Ishikawa (cell line): Measurements from ENCODE around the gene A3GALT2.

ENCODE experiments used
- CEBPB ChIP-seq: IDR thresholded peaks from 2 replicates; pipeline ENCODE4 v1.6.1; 2012
- CREB1 ChIP-seq: IDR thresholded peaks from 2 replicates; pipeline ENCODE4 v1.6.1; 2012; ENCODE audit warnings: low read depth
- EGR1 ChIP-seq: IDR thresholded peaks from 2 replicates; pipeline ENCODE4 v1.6.1; 2012
- EP300 ChIP-seq: IDR thresholded peaks from 2 replicates; pipeline ENCODE4 v1.6.1; 2012; ENCODE audit warnings: borderline replicate concordance
- FOXM1 ChIP-seq: IDR thresholded peaks from 2 replicates; pipeline ENCODE4 v1.6.1; 2012; ENCODE audit warnings: low read depth, borderline replicate concordance
- MAX ChIP-seq: IDR thresholded peaks from 2 replicates; pipeline ENCODE4 v1.6.1; 2012
- NFIC ChIP-seq: IDR thresholded peaks from 2 replicates; pipeline ENCODE4 v1.6.1; 2012
- RAD21 ChIP-seq: IDR thresholded peaks from 2 replicates; pipeline ENCODE4 v1.6.1; 2012; ENCODE audit warnings: low read depth
- REST ChIP-seq: IDR thresholded peaks from 2 replicates; pipeline ENCODE4 v1.6.1; 2012; ENCODE audit warnings: low read depth, mild to moderate bottlenecking
- TAF1 ChIP-seq: IDR thresholded peaks from 2 replicates; pipeline ENCODE4 v1.6.1; 2012; ENCODE audit warnings: low read depth, mild to moderate bottlenecking
- TCF12 ChIP-seq: IDR thresholded peaks from 2 replicates; pipeline ENCODE4 v1.6.1; 2012; ENCODE audit warnings: low read depth
- TEAD4 ChIP-seq: IDR thresholded peaks from 2 replicates; pipeline ENCODE4 v1.6.1; 2012
- USF1 ChIP-seq: IDR thresholded peaks from 2 replicates; pipeline ENCODE4 v1.6.1; 2012
- YY1 ChIP-seq: IDR thresholded peaks from 2 replicates; pipeline ENCODE4 v1.6.1; 2012; ENCODE audit warnings: low read depth
- ZBTB7A ChIP-seq: IDR thresholded peaks from 2 replicates; pipeline ENCODE4 v1.6.1; 2012; ENCODE audit warnings: low read depth

A3GALT2 gene

GRCh38 chr1:33366762-33367484, 46.0 kb upstream of the A3GALT2 start:
- TF ChIP-seq USF1: no peak

GRCh38 chr1:33365560-33365997, 44.7 kb upstream of the A3GALT2 start:
- TF ChIP-seq CREB1: no peak
- TF ChIP-seq EGR1: no peak
- TF ChIP-seq ZBTB7A: no peak
- TF ChIP-seq CEBPB: no peak
- TF ChIP-seq REST: no peak
- no peak for TF ChIP-seq TCF12
- TF ChIP-seq RAD21: no peak
- TF ChIP-seq TEAD4: no peak
- TF ChIP-seq MAX: no peak
- no peak for TF ChIP-seq YY1
- TF ChIP-seq EP300: no peak

- TF ChIP-seq CREB1: no peak
These were observed 43.6 kb upstream of the A3GALT2 start for GRCh38 chr1:33364565-33364918.

- TF ChIP-seq CREB1 (no peak), ZBTB7A (no peak), YY1 (no peak), TCF12 (no peak)
These were observed 42.6 kb upstream of the A3GALT2 start for GRCh38 chr1:33363470-33363861.

- no peak for TF ChIP-seq MAX
- no peak for TF ChIP-seq USF1
- TF ChIP-seq EP300: no peak
- TF ChIP-seq ZBTB7A: no peak
- no peak for TF ChIP-seq TAF1
- TF ChIP-seq TCF12: no peak
- no peak for TF ChIP-seq REST
- TF ChIP-seq YY1: no peak
- no peak for TF ChIP-seq NFIC
- no peak for TF ChIP-seq EGR1
These were observed 42.1 kb upstream of the A3GALT2 start for GRCh38 chr1:33363021-33363420.

GRCh38 chr1:33361532-33362235, 40.8 kb upstream of the A3GALT2 start:
- TF ChIP-seq USF1 (no peak), YY1 (no peak), TEAD4 (no peak), CREB1 (no peak), EGR1 (no peak), CEBPB (no peak), REST (no peak), ZBTB7A (no peak), EP300 (no peak), TAF1 (no peak), FOXM1 (no peak), MAX (no peak), NFIC (no peak)
